ENCODE data around the gene VCAM1. TPM values are rescaled to one million over a fixed set of nuclear protein-coding genes. Genes with fewer than 3 reads are reported as not detected.

The VCAM1 gene
- total and polyA plus RNA-seq, 2 of the 4 experiments (the other 2 are of a cell fraction) = 10.1 to 21.1 TPM

GRCh38 chr1:100773444-100773843, 53.9 kb downstream of the VCAM1 start:
- POLR2A ChIA-PET (ENCODE audit: unreplicated experiment) = no interaction called here
- in situ Hi-C loops (cut with MboI; ENCODE audit: low sequenced_read_pairs) (no loop called here), dilution Hi-C loops (cut with HindIII; ENCODE audit: low sequenced_read_pairs, unreplicated experiment) (no loop called here), intact Hi-C loops (cut with micrococcal nuclease) (no loop called here)
- Histone ChIP-seq H3K79me1 (ENCODE audit: low read depth in 1 of 2, low read length in 2 of 2) (no peaks in the 10 kb centered on the region), H3K9me1 (ENCODE audit: insufficient read depth, low read length) (no peaks in the 10 kb centered on the region), H3K23ac (ENCODE audit: low read depth, low read length) (no peak overlapping the region), H3K27me3 (ENCODE audit: control insufficient read depth, insufficient read depth, low read length) (no peaks in the 10 kb centered on the region), H3K4me3 (ENCODE audit: insufficient read depth, low read depth, low read length) (no peak overlapping the region), H2BK120ac (ENCODE audit: low read depth, low read length) (no peak overlapping the region), H3K9me3 (ENCODE audit: control insufficient read depth, insufficient read depth, low read length) (no peaks in the 10 kb centered on the region), H3K14ac (replicated peaks; ENCODE audit: low read depth, low read length) (no peak overlapping the region), H2AK5ac (ENCODE audit: low read depth, low read length) (no peak overlapping the region), H2BK15ac (ENCODE audit: low read depth, low read length) (no peak overlapping the region), H3K4ac (ENCODE audit: low read depth, low read length) (no peak overlapping the region), H3K4me1 (ENCODE audit: control insufficient read depth, insufficient read depth, low read length) (0 out of 2 replicates have a peak, but pooled peaks cover 1% of the 10 kb centered on the region), H2AFZ (replicated peaks; ENCODE audit: low read length, poor library complexity) (no peak overlapping the region), H4K91ac (ENCODE audit: insufficient read depth, low read depth, low read length) (no peak overlapping the region), H3K4me2 (ENCODE audit: low read depth, low read length) (no peak overlapping the region), H2BK20ac (ENCODE audit: low read depth, low read length) (no peak overlapping the region), H3K56ac (ENCODE audit: extremely low read depth, insufficient read depth, low read length) (no peak overlapping the region), H3K36me3 (ENCODE audit: control insufficient read depth, insufficient read depth, low read length) (no peaks in the 10 kb centered on the region), H4K5ac (ENCODE audit: low read depth, low read length) (no peak overlapping the region), H3K18ac (ENCODE audit: low read depth, low read length) (no peak overlapping the region), H4K8ac (ENCODE audit: low read depth in 2 of 2, low read length in 2 of 2) (no peak overlapping the region), H4K20me1 (ENCODE audit: insufficient read depth, low read length) (no peaks in the 10 kb centered on the region), H2BK5ac (ENCODE audit: low read depth, low read length, poor library complexity, severe bottlenecking) (no peak overlapping the region), H3K9ac (ENCODE audit: low read depth, low read length) (no peak overlapping the region), H2AK9ac (replicated peaks; ENCODE audit: low read depth, low read length, poor library complexity) (no peak overlapping the region), H3K27ac (ENCODE audit: insufficient read depth, low read length) (no peak overlapping the region)
- CTCF ChIA-PET = interaction anchor here (1.0 kb wide), 1 partner anchor 36 kb away, joined by 4 read pairs; no protein-coding TSS in a partner anchor
- ATAC-seq (ENCODE audit: low read depth) (no peak), DNase-seq (no peak)
- TF ChIP-seq CEBPB (IDR thresholded peaks at IDR 0.05; ENCODE audit: low read depth, low read length) = peak; percentile 68
- no peak for TF ChIP-seq MAFK (IDR thresholded peaks at IDR 0.05; ENCODE audit: low read depth, low read length)
- BruUV-seq (replicated peaks) = no TSS peak
- WGBS, 2 experiments (ENCODE audit: extremely low coverage in 2 of 2, insufficient read length in 1 of 2) = no CpG with 5 or more reads among the region's 3 CpGs

Data from IMR-90 (cell line).